Esophagus muscularis mucosa (tissue), 4 donors: ENCODE measurements around the gene HEATR5A.

Experiments
- EP300 ChIP-seq: sonication (generic); formaldehyde crosslinking; IDR thresholded peaks from one replicate; pipeline ENCODE4 v1.6.1; 2017; ENCODE audit warnings: antibody characterized with exemption
- POLR2A ChIP-seq: fragments of 450-650 bp; IDR thresholded peaks from one replicate; pipeline ENCODE4 v1.6.1; 2017; ENCODE audit warnings: antibody characterized with exemption, moderate library complexity, mild to moderate bottlenecking, low read depth
- TF ChIP-seq, protein P1 (sequence below), 3 experiments: fragments of 200-600 bp in 2 of 3; fragments of 450-650 bp in 1 of 3; sonication (generic) in 2 of 3; IDR thresholded peaks; one replicate each; pipeline ENCODE4 v1.5.1; 2017 to 2019; ENCODE audit warnings: antibody characterized with exemption in 3 of 3, mild to moderate bottlenecking in 2 of 3, moderate library complexity in 1 of 3

DNA sequence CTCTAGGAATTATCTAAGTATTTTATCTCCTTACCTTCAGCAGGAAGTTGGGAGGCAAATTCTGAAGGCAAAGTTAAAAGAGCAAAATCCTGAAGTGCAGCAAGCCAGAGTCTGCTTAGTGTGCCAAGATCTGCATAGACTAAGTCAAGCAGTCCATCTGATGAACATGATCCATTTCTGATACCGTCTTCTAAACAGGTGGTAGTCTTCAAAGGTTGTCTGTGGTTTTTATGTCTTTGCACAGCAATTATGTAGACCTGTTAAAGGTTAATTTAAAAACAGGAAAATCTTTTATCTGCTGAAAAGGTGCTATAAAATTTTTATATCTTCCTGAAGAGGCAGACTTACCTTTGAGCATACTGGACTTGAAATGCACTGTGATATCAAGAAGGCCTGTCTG is 107.4 kb downstream of the HEATR5A start:
- TF ChIP-seq, protein P1, sequence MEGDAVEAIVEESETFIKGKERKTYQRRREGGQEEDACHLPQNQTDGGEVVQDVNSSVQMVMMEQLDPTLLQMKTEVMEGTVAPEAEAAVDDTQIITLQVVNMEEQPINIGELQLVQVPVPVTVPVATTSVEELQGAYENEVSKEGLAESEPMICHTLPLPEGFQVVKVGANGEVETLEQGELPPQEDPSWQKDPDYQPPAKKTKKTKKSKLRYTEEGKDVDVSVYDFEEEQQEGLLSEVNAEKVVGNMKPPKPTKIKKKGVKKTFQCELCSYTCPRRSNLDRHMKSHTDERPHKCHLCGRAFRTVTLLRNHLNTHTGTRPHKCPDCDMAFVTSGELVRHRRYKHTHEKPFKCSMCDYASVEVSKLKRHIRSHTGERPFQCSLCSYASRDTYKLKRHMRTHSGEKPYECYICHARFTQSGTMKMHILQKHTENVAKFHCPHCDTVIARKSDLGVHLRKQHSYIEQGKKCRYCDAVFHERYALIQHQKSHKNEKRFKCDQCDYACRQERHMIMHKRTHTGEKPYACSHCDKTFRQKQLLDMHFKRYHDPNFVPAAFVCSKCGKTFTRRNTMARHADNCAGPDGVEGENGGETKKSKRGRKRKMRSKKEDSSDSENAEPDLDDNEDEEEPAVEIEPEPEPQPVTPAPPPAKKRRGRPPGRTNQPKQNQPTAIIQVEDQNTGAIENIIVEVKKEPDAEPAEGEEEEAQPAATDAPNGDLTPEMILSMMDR (IDR thresholded peaks at IDR 0.05), result no peak
- TF ChIP-seq POLR2A, result no peak
- no peak for TF ChIP-seq EP300
